Bone marrow (tissue), 2 donors: ENCODE measurements around the gene RAB4B.
"Not testable (repeated sequence)": the region's sequence is repeated elsewhere in the genome, so short reads cannot be mapped to it uniquely, and the experiment has no call there.

Source experiments
- DNase-seq, 2 donors: peaks; one replicate each; lab custom pipeline; 2025; lab: John Stamatoyannopoulos, UW

RAB4B gene

DNA sequence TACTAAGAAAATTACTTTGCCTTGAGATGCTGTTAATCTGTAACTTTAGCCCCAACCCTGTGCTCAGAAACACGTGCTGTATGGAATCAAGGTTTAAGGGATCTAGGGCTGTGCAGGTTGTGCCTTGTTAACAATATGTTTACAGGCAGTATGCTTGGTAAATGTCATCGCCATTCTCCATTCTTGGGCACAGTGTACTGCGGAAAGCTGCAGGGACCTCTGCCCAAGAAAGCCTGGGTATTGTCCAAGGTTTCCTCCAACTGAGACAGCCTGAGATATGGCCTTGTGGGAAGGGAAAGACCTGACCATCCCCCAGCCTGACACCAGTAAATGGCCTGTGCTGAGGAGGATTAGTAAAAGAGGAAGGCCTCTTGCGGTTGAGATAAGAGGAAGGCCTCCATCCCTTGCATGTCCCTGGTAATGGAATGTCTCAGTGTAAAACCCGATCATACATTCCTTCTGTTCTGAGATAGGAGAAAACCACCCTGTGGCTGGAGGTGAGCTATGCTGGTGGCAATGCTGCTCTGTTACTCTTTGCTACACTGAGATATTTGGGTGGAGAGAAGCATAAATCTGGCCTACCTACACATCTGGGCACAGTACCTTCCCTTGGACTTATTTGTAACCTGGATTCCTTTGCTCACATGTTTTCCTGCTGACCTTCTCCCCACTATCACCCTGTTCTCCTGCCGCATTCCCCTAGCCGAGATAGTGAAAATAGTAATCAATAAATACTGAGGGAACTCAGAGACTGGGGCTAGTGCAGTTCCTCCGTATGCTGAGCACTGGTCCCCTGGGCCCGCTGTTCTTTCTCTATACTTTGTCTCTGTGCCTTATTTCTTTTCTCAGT is 44.9 kb downstream of the RAB4B start:
- DNase-seq, result not testable (repeated sequence)

- not testable (repeated sequence) for DNase-seq
Observed at GRCh38 chr19:40824916-40825315, 46.9 kb downstream of the RAB4B start.

GRCh38 chr19:40825460-40826095 is 47.5 kb downstream of the RAB4B start:
- not testable (repeated sequence) for DNase-seq

DNA sequence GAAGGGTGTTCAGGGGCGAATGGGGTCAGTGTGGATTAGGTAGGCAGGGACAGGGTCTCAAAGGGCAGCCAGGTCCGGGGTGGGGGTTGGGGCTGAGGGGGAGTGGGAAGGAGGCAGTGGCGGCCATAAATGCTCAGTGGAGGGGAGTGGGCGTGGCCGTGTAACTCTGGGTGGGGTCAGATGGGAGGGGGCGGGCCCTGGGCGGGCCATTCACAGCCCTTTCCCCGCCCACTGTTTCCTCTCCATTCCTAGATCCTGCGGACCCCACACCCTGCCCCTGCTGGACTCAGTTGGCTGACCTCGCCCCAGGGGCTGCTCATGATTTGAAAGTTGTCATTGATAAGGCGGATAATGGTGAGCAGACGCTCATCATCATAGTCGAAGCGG is 48.3 kb downstream of the RAB4B start:
- DNase-seq, result not testable (repeated sequence)

DNA sequence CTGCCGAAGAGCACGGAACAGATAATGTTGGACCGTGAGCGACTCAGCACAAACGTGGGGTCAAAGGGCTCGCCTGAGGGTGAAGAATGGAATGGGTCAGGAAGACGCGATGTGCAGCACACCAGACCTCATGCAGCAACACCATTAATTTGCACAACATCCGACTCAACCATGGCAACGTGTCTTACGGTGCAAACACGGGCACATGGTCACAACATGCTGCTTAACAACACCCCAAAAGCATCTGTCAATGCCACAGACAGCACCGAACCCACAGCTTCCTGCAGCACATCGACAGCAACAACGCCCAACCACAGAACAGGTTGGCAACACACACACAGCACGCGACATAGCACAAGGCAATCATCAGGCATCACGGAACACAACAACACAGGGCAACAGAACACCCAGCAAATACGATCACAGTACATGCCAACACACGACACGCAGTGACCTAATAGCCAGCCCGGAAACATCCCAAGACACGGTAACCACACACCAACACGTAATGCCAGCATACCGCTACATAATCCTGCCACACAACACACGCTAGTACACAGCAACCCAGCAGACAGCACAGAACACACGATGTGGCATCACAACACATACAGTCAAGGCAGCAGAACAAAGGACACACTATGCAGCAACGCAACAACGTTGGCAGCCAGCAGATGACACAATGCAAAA is 48.8 kb downstream of the RAB4B start:
- not testable (repeated sequence) for DNase-seq

DNA sequence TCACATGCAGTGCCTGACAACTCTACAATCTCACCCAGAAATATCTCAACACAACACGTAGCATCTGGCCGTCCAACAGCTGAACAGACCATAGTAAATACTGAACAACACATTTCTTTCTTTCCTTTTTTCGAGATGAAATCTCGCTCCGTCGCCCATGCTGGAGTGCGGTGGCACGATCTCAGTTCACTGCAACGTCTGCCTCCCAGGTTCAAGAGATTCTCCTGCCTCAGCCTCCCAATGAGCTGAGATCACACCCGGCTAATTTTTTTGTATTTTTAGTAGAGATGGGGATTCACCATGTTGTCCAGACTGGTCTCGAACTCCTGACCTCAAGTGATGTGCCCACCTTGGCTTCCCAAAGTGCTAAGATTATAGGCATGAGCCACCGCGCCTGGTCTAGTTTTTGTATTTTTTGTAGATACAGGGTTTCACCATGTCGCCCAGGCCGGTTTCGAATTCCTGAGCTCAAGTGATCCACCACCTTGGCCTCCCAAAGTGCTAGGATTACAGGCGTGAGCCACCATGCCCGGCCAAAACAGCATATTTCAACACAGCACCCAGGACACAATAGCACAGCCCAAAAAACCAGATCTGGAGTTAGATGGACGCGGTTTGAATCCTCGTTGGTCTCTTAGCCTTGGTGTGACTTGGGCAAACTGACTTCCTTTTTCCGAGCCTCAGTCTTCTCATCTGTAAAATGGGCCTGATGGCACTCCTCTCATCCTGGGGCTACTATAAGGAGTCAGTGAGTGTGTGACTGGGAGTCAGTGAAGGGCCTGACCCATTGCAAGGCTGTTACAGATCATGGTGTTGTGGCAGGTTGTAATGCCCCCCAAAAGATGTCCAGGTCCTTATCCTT is 49.6 kb downstream of the RAB4B start:
- no peak for DNase-seq

DNA sequence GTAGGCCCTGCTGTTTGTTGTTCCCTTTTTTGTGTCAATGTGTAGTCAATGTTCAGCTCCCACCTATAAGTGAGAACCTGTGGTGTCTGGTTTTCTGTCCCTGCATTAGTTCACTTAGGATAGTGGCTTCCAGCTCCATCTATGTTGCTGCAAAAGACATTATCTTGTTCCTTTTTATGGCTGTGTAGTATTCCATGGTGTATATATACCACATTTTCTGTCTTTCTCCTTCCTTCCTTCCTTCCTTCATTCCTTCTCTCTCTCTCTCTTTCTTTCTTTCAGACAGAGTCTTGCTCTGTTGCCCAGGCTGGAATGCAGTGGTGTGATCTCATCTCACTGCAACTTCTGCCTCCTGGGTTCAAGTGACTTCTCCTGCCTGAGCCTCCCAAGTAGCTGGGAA is 51.2 kb downstream of the RAB4B start:
- DNase-seq, result no peak

GRCh38 chr19:40830741-40831140 is 52.7 kb downstream of the RAB4B start:
- not testable (repeated sequence) for DNase-seq

DNA sequence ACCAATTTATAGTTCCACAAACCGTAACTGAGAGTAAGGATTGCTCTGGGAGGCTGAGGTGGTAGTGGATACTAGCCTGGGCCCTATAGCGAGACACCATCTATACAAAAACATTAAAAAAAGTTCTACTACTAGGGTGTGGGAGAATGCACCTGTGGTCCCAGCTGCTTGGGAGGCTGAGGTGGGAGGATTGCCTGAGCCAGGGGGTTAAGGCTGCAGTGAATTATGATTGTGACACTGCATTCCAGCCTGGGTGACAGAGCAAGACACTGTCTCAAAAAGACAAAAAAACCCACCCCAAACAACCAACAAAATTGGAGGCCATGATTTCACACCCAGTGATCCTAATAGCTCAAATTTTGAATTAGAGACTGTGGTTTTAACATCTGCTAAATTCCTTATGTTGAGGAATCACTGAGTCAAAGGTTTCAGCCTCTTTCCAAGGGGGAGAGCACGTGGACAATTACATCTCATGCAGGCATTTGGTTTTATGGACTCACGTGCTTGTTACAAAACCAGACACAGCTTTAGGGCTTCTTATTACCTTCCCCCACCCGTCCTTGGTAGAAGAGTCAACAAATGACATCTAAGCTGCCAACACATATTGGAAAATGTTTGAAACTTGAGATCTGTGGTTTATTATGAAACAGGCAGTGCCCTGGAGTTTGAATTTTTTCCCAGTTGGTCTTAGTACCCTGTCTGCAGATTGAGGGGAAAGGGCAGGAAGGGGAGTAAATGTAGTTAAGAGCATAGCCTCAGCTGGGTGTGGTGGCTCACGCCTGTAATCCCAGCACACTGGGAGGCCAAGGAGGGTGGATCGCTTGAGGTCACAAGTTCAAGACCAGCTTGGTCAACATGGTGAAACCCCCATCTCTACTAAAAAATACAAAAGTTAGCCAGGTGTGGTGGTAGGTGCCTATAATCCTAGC is 53.7 kb downstream of the RAB4B start:
- DNase-seq, result no peak

GRCh38 chr19:40832431-40832790 is 54.4 kb downstream of the RAB4B start:
- not testable (repeated sequence) for DNase-seq

- DNase-seq, result not testable (repeated sequence)
Observed at GRCh38 chr19:40833728-40834533, 55.9 kb downstream of the RAB4B start.

DNA sequence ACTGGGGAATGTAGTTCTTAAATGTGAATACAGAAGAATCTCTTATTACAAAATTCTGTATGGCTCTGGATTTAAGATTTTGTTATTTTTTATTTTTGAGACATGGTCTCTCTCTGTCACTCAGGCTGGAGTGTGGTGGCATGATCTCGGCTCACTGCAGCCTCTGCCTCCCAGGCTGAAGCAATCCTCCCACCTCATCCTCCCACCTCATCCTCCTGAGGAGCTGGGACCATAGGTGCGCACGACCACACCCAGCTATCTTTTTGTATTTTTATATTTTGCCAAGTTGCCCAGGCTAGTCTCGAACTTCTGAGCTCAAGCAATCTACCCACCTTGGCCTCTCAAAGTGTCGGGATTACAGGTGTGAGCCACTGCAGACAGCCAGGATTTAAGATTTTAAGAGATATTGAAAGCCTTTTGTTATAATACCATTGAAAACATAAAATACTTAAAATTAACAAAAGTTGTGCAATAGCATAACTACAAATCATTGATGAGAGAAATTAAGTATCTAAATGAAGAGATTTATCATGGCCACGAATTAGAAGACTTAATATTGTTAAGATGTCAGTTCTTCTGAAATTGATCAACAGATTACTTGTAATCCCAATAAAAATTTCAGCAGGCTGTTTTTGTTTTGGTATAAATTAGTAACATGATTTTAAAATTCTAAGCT is 58.8 kb downstream of the RAB4B start:
- no peak for DNase-seq

- not testable (repeated sequence) for DNase-seq
Observed at GRCh38 chr19:40838477-40838876, 60.4 kb downstream of the RAB4B start.

- not testable (repeated sequence) for DNase-seq
Observed at GRCh38 chr19:40842012-40842411, 64.0 kb downstream of the RAB4B start.

GRCh38 chr19:40842997-40843652 is 65.1 kb downstream of the RAB4B start:
- DNase-seq, result not testable (repeated sequence)

DNA sequence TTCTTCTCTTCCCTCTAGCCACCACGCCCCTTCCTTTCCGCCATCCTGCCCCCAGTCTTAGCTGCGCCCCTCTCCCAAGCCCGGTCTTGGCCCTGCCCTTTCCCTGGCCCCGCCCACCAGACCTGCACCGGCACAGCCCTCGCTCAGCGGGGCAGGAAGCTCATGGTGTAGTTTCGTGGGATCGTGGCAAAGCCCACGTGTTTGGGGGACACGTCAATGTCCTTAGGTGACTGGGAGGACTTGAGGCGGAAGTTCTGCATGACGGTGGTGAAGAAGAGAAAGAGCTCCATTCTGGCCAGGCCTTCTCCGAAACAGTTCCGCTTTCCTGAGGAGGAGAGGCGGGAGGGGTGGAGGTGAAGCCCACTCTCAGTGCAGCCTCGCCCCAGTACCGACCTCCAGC is 65.6 kb downstream of the RAB4B start:
- not testable (repeated sequence) for DNase-seq
